A673 (cell line): Measurements from ENCODE around the gene TLR9. TPM values are rescaled to one million over a fixed set of nuclear protein-coding genes. Genes with fewer than 3 reads are reported as not detected.
"Not testable (repeated sequence)": the region's sequence is repeated elsewhere in the genome, so short reads cannot be mapped to it uniquely, and the experiment has no call there.

Experiments used
- Bru-seq: library from RNA; stranded (reverse); fragments of 400-500 nt; gene quantifications from one replicate; lab custom pipeline; 2021; lab: Mats Ljungman, UMichigan
- BruChase-seq, 2 experiments: library from RNA; stranded (reverse); fragments of 400-500 nt; gene quantifications; one replicate each; lab custom pipeline; 2021; lab: Mats Ljungman, UMichigan
- BruUV-seq: library from RNA; stranded (reverse); fragments of 400-500 nt; replicated peaks from 2 replicates; lab custom pipeline; 2021; lab: Mats Ljungman, UMichigan
- CTCF ChIA-PET: fragments of 300-600 bp; sonication (Branson Sonifier 250); formaldehyde crosslinking; loops from one replicate; lab custom pipeline; 2022; ENCODE audit warnings: antibody characterized with exemption; lab: Charles Lee
- POLR2A ChIA-PET: fragments of 300-600 bp; sonication (Branson Sonifier 250); formaldehyde crosslinking; loops from one replicate; lab custom pipeline; 2022; ENCODE audit warnings: antibody characterized with exemption; ENCODE audit not compliant: low non-redundant PET; lab: Charles Lee
- DNase-seq: peaks from one replicate; pipeline ENCODE4 v3.0.0-alpha.2; 2015; ENCODE audit warnings: low spot score
- H3K27ac ChIP-seq: fragments of 200-600 bp; sonication (generic); 2 replicates; pipeline ENCODE4 v1.5.1; 2016; ENCODE audit warnings: mixed run types, low read depth, mild to moderate bottlenecking, mixed read lengths, antibody characterized with exemption, low read length; ENCODE audit not compliant: poor library complexity, severe bottlenecking
- H3K27me3 ChIP-seq: fragments of 200-600 bp; sonication (generic); replicated peaks from 2 replicates; pipeline ENCODE4 v1.6.1; 2017; ENCODE audit warnings: mixed run types, low read depth, mild to moderate bottlenecking, mixed read lengths, antibody characterized with exemption, low read length; ENCODE audit not compliant: insufficient read depth, poor library complexity
- H3K36me3 ChIP-seq: fragments of 200-600 bp; sonication (generic); 2 replicates; pipeline ENCODE4 v1.6.1; 2016; ENCODE audit warnings: mixed run types, mild to moderate bottlenecking, mixed read lengths, antibody characterized with exemption, low read length; ENCODE audit not compliant: insufficient read depth, poor library complexity, severe bottlenecking
- H3K4me1 ChIP-seq: fragments of 200-600 bp; sonication (generic); 2 replicates; pipeline ENCODE4 v1.6.1; 2017; ENCODE audit warnings: mixed run types, mild to moderate bottlenecking, mixed read lengths, antibody characterized with exemption, low read length; ENCODE audit not compliant: insufficient read depth, poor library complexity, severe bottlenecking
- H3K4me3 ChIP-seq: fragments of 200-600 bp; sonication (generic); 2 replicates; pipeline ENCODE4 v1.5.1; 2016; ENCODE audit warnings: low read depth, mixed run types, mild to moderate bottlenecking, mixed read lengths, low read length; ENCODE audit not compliant: poor library complexity, severe bottlenecking
- H3K9me3 ChIP-seq: fragments of 200-600 bp; sonication (generic); 2 replicates; pipeline ENCODE4 v1.6.1; 2016; ENCODE audit warnings: mixed run types, low read depth, mild to moderate bottlenecking, mixed read lengths, antibody characterized with exemption, low read length; ENCODE audit not compliant: poor library complexity, severe bottlenecking
- CTCF ChIP-seq: fragments of 300-800, 200-600 bp; sonication (generic); conservative IDR thresholded peaks from 2 replicates; pipeline ENCODE4 v1.5.1; 2017; ENCODE audit warnings: low read depth, mild to moderate bottlenecking, antibody characterized with exemption, low read length, moderate library complexity, mixed read lengths
- EZH2 ChIP-seq: fragments of 200-600 bp; sonication (generic); IDR thresholded peaks from 2 replicates; pipeline ENCODE4 v1.6.1; 2017; ENCODE audit warnings: borderline replicate concordance, low read depth, mild to moderate bottlenecking, mixed read lengths, antibody characterized with exemption, low read length; ENCODE audit not compliant: poor library complexity, severe bottlenecking
- intact Hi-C: fragments of 100-400 bp; cut with micrococcal nuclease; formaldehyde crosslinking; loops from one replicate; pipeline ENCODE4 v1.10.0; 2022; ENCODE audit not compliant: unreplicated experiment
- long read RNA-seq: library from polyadenylated mRNA; stranded (forward); transcript quantifications from one replicate; pipeline ENCODE4 v2.0.0, GENCODE V29; 2022
- total RNA-seq: library from RNA; stranded (reverse); gene quantifications from 2 replicates; pipeline ENCODE4 v1.2.3, GENCODE V29; 2021

Gene TLR9
- total RNA-seq (not detected in 2 replicates), Bru-seq, nascent RNA (not detected), BruChase-seq, experiment 1, labeled RNA remaining after a 2-hour chase (not detected), BruChase-seq, experiment 2, labeled RNA remaining after a 6-hour chase (not detected)
- long read RNA-seq: 0 reads

- Histone ChIP-seq H3K36me3 (no peaks in the 10 kb centered on the region), H3K9me3 (no peaks in the 10 kb centered on the region), H3K4me1 (no peaks in the 10 kb centered on the region), H3K4me3 (no peak within 1 kb of the TSS), H3K27me3 (no peaks in the 10 kb centered on the region), H3K27ac (no peak within 1 kb of the TSS)
- no peak for TF ChIP-seq EZH2
- no peak for TF ChIP-seq CTCF
- ChIA-PET CTCF (no interaction called here), POLR2A (no interaction called here)
- DNase-seq: no peak
- intact Hi-C loops: no loop called here
- BruUV-seq: no TSS peak
Measured at GRCh38 chr3:52225452-52226228, at the start of gene TLR9. Gene TLR9 (minus strand): TSS chr3:52225645. CDS start chr3:52225529, 116 bp downstream.

GRCh38 chr3:52274781-52275180, 49.3 kb upstream of the TLR9 start:
- H3K27ac ChIP-seq, H3K27me3 ChIP-seq, H3K4me1 ChIP-seq, DNase-seq, CTCF ChIA-PET, POLR2A ChIA-PET, H3K36me3 ChIP-seq, BruUV-seq, H3K9me3 ChIP-seq, H3K4me3 ChIP-seq: not testable (repeated sequence)
- intact Hi-C loops: loop anchor here (5.0 kb wide), 1 partner anchor 32 kb away; no protein-coding TSS in a partner anchor

- CTCF ChIA-PET: no interaction called here
- POLR2A ChIA-PET: no interaction called here
Measured at GRCh38 chr3:52272831-52273230, 47.4 kb upstream of the TLR9 start.

GRCh38 chr3:52272172-52272571, 46.7 kb upstream of the TLR9 start:
- BruUV-seq, POLR2A ChIA-PET: not testable (repeated sequence)

More at GRCh38 chr3:52272831-52273230, 47.4 kb upstream of the TLR9 start:
- Histone ChIP-seq H3K4me3 (no peak overlapping the region), H3K4me1 (peaks cover 4% of the 10 kb centered on the region), H3K27ac (no peak overlapping the region), H3K36me3 (peaks cover 10% of the 10 kb centered on the region), H3K27me3 (no peaks in the 10 kb centered on the region), H3K9me3 (no peaks in the 10 kb centered on the region)
- DNase-seq: no peak
- no TSS peak for BruUV-seq
- intact Hi-C loops: no loop called here
- TF ChIP-seq CTCF (no peak), EZH2 (no peak)

More at GRCh38 chr3:52272172-52272571, 46.7 kb upstream of the TLR9 start:
- DNase-seq, H3K9me3 ChIP-seq, H3K27ac ChIP-seq, H3K27me3 ChIP-seq, intact Hi-C loops, CTCF ChIA-PET, H3K4me1 ChIP-seq, H3K4me3 ChIP-seq: not testable (repeated sequence)
- peaks cover 17% of the 10 kb centered on the region for H3K36me3 ChIP-seq
